Embryonic facial prominence (tissue), 1 donor: ENCODE data around the gene PAQR5.

Experiments used
- DNase-seq: peaks from one replicate; pipeline ENCODE4 v3.0.0-alpha.2; 2016; ENCODE audit errors: extremely low spot score

Gene PAQR5

GRCh38 chr15:69392352-69392751 lies 93.6 kb downstream of the PAQR5 start:
- DNase-seq, result no peak

- no peak for DNase-seq
Measured at GRCh38 chr15:69393831-69394491, 95.2 kb downstream of the PAQR5 start.

- peak; percentile 50 for DNase-seq
Measured at GRCh38 chr15:69394556-69395282, 96.0 kb downstream of the PAQR5 start.

GRCh38 chr15:69395460-69395859 lies 96.7 kb downstream of the PAQR5 start:
- no peak for DNase-seq

GRCh38 chr15:69395991-69396390 lies 97.3 kb downstream of the PAQR5 start:
- no peak for DNase-seq

- no peak for DNase-seq
Measured at GRCh38 chr15:69398491-69398891, 99.8 kb downstream of the PAQR5 start.

- no peak for DNase-seq
Measured at GRCh38 chr15:69400850-69401249, 102.1 kb downstream of the PAQR5 start.

- no peak for DNase-seq
Measured at GRCh38 chr15:69402816-69403215, 104.1 kb downstream of the PAQR5 start.

- no peak for DNase-seq
Measured at GRCh38 chr15:69403594-69403993, 104.9 kb downstream of the PAQR5 start.

GRCh38 chr15:69405110-69405509 lies 106.4 kb downstream of the PAQR5 start:
- no peak for DNase-seq

- no peak for DNase-seq
Measured at GRCh38 chr15:69407719-69408400, 109.1 kb downstream of the PAQR5 start.

- no peak for DNase-seq
Measured at GRCh38 chr15:69408841-69409240, 110.1 kb downstream of the PAQR5 start.

GRCh38 chr15:69410248-69410874 lies 111.6 kb downstream of the PAQR5 start:
- no peak for DNase-seq

GRCh38 chr15:69412274-69412673 lies 113.6 kb downstream of the PAQR5 start:
- DNase-seq, result no peak

- DNase-seq, result no peak
Measured at GRCh38 chr15:69412701-69413100, 114.0 kb downstream of the PAQR5 start.

- DNase-seq, result peak; percentile 85
Measured at GRCh38 chr15:69413822-69414700, 115.3 kb downstream of the PAQR5 start, which contains the start of gene KIF23. Gene KIF23, plus strand, starts transcription at chr15:69414349. Its CDS starts 117 bp downstream, at chr15:69414466.

- peak; percentile 21 for DNase-seq
Measured at GRCh38 chr15:69414701-69415167, 116.0 kb downstream of the PAQR5 start.

- DNase-seq, result no peak
Measured at GRCh38 chr15:69415381-69415780, 116.7 kb downstream of the PAQR5 start.

- DNase-seq, result no peak
Measured at GRCh38 chr15:69417581-69417980, 118.9 kb downstream of the PAQR5 start.

- DNase-seq, result no peak
Measured at GRCh38 chr15:69421498-69421897, 122.8 kb downstream of the PAQR5 start.

- no peak for DNase-seq
Measured at GRCh38 chr15:69422336-69422895, 123.7 kb downstream of the PAQR5 start.
